Right lobe of liver (tissue), 4 donors: Measurements from ENCODE around the gene SLC6A9.

ENCODE experiments used
- CTCF ChIP-seq, 4 donors: fragments of 200-600 bp in 3 of 4; fragments of 450-650 bp in 1 of 4; IDR thresholded peaks; one replicate each; pipeline versions ENCODE4 v1.5.1 to v1.8.0; 2016 to 2022; ENCODE audit warnings: antibody characterized with exemption in 4 of 4, mild to moderate bottlenecking in 2 of 4
- POLR2A ChIP-seq: fragments of 450-650 bp; IDR thresholded peaks from one replicate; pipeline ENCODE4 v1.6.1; 2017; ENCODE audit warnings: antibody characterized with exemption, mild to moderate bottlenecking
- donor health status: DM: no; HTN: no; CAD: no.
- donor health status: DM: no; HTN: no; CAD: no.
- donor health status: DM: no; HTN: yes; CAD: no.

- TF ChIP-seq CTCF (IDR thresholded peaks at IDR 0.05), result no peak
- no peak for TF ChIP-seq POLR2A
Observed at GRCh38 chr1:44074415-44074814, 43.2 kb upstream of the SLC6A9 start.
